OCI-LY3 (cell line): ENCODE results near the gene PRIMA1.

ENCODE experiments used
- EZH2phosphoT487 ChIP-seq: fragments of 200-600 bp; shearing (Covaris generic); IDR thresholded peaks from 2 replicates; pipeline ENCODE4 v1.6.1; 2018; ENCODE audit warnings: antibody characterized with exemption, mixed run types, low read depth
- TF ChIP-seq, protein P1 (sequence below): fragments of 200-600, 300-600 bp; sonication (generic); IDR thresholded peaks from 2 replicates; pipeline ENCODE4 v1.5.1; 2014; ENCODE audit warnings: antibody characterized with exemption, low read length, low read depth

DNA sequence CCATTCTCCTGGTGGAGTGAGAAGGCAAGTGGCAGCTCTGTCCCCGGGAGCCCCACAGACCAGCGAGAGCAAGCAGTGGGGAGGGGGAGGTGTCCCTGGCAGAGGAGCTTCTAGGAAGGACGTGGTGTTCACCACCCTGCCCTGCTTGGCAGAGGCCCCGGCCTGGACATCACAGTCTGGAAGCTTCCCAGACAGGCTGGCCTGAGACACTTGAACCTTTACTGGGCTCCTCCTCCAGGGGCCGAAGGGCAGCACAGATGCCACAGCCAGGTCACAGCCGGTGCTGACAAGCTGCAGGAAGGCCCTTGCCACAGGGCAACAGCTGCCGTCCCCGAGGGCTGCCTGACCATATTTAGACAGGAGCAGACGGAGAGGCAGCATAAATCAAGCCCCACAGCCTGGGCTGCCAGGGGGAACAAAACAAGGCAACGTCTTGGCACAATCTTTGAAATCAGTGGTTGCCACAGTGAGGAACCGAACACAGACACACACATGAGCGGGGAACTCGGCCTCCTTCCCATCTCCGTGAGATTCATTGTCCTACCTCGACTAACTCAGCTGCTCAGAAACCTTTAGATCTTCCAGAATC is 28.5 kb downstream of the PRIMA1 start:
- TF ChIP-seq, protein P1, sequence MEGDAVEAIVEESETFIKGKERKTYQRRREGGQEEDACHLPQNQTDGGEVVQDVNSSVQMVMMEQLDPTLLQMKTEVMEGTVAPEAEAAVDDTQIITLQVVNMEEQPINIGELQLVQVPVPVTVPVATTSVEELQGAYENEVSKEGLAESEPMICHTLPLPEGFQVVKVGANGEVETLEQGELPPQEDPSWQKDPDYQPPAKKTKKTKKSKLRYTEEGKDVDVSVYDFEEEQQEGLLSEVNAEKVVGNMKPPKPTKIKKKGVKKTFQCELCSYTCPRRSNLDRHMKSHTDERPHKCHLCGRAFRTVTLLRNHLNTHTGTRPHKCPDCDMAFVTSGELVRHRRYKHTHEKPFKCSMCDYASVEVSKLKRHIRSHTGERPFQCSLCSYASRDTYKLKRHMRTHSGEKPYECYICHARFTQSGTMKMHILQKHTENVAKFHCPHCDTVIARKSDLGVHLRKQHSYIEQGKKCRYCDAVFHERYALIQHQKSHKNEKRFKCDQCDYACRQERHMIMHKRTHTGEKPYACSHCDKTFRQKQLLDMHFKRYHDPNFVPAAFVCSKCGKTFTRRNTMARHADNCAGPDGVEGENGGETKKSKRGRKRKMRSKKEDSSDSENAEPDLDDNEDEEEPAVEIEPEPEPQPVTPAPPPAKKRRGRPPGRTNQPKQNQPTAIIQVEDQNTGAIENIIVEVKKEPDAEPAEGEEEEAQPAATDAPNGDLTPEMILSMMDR, result no peak
- TF ChIP-seq EZH2phosphoT487, result no peak
